Thyroid gland (tissue), 4 donors: ENCODE measurements around the gene CFAP97. TPM values are rescaled to one million over a fixed set of nuclear protein-coding genes. Genes with fewer than 3 reads are reported as not detected.

ENCODE experiments used
- DNase-seq, 2 donors: peaks; one replicate each; pipeline ENCODE4 v3.0.0-alpha.2; 2019
- H3K27ac ChIP-seq, 3 donors: fragments of 200-600 bp; sonication (generic); 1 replicate in 2 of 3; 2 replicates in 1 of 3; pipeline ENCODE4 v1.5.1; 2016 to 2019; ENCODE audit warnings: mild to moderate bottlenecking in 1 of 3, moderate library complexity in 1 of 3
- H3K27me3 ChIP-seq: fragments of 200-600 bp; sonication (generic); one replicate; pipeline ENCODE4 v1.5.1; 2019
- H3K36me3 ChIP-seq, 2 donors: fragments of 200-600 bp; sonication (generic); one replicate each; pipeline ENCODE4 v1.5.1; 2016 to 2019
- H3K4me1 ChIP-seq, 2 donors: fragments of 200-600 bp; sonication (generic); one replicate each; pipeline ENCODE4 v1.5.1; 2017 to 2019
- H3K4me3 ChIP-seq, 3 donors: fragments of 200-600 bp; sonication (generic); replicated peaks in 1 of 3; 1 replicate in 2 of 3; 2 replicates in 1 of 3; pipeline ENCODE4 v1.5.1; 2016; ENCODE audit warnings: mild to moderate bottlenecking in 1 of 3
- H3K9me3 ChIP-seq: fragments of 200-600 bp; sonication (generic); one replicate; pipeline ENCODE4 v1.5.1; 2017
- POLR2A ChIP-seq, 2 donors: fragments of 450-650 bp; IDR thresholded peaks; one replicate each; pipeline ENCODE4 v1.6.1; 2017; ENCODE audit warnings: antibody characterized with exemption in 2 of 2, mild to moderate bottlenecking in 2 of 2, moderate library complexity in 1 of 2
- WGBS, 2 donors: methylation state at CpG; one replicate each; pipeline ENCODE4 v1.1.5; 2017; 5-methylcytosine and 5-hydroxymethylcytosine counted together
- intact Hi-C: fragments of 100-400 bp; cut with DNase I; formaldehyde crosslinking; loops from one replicate; pipeline ENCODE4 v1.15.1; 2023
- total RNA-seq, 4 donors: library from RNA; depleted of rRNA; stranded (reverse); fragments of >200 nt; gene quantifications; one replicate each; pipeline ENCODE4 v1.2.3, GENCODE V29; 2016
- TF ChIP-seq, protein P1 (sequence below), 6 experiments: fragments of 200-600 bp in 3 of 6; fragments of 450-650 bp in 3 of 6; sonication (generic) in 3 of 6; IDR thresholded peaks; one replicate each; pipeline ENCODE4 v1.5.1; 2016 to 2019; ENCODE audit warnings: antibody characterized with exemption in 6 of 6, mild to moderate bottlenecking in 2 of 6, inconsistent platforms in 1 of 6, moderate library complexity in 1 of 6

Gene CFAP97
- total RNA-seq, 4 donors from 2014 or later, result 44.5 to 63.3 (median 59.1) TPM

DNA sequence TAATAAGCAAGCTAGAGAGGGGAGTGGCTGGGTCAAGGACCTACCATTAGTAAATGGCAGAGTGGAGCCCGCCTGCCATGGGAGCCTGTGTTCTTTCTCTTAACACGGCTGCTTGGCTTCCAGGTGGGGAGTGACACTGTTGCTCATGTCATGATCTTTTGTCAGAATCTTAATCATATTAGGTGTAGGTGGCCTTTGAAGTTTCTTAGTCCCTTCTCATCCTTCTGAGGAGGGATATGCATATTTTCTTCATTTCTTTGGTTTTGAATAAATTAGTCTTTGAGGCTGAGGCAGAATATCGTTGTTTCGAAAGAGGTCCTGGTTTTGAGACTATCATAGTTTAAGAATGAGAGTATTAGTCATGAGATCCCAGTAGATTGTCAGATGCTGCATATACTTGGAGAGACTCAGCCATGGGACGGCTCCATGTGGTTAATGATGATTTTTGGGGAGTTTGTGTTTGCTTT, 34.4 kb upstream of the CFAP97 start:
- Histone ChIP-seq H3K27ac (no peak overlapping the region), H3K4me1 (peaks cover 12 to 13% of the 10 kb centered on the region in 2 donors), H3K9me3 (no peaks in the 10 kb centered on the region), H3K27me3 (no peaks in the 10 kb centered on the region), H3K36me3 (no peaks in the 10 kb centered on the region), H3K4me3 (no peak overlapping the region)
- intact Hi-C loops, result no loop called here
- WGBS, 2 donors, result 97 to 99% methylated on average over 5 of the region's 5 CpGs
- no peak for TF ChIP-seq POLR2A (IDR thresholded peaks at IDR 0.05)
- TF ChIP-seq, protein P1, sequence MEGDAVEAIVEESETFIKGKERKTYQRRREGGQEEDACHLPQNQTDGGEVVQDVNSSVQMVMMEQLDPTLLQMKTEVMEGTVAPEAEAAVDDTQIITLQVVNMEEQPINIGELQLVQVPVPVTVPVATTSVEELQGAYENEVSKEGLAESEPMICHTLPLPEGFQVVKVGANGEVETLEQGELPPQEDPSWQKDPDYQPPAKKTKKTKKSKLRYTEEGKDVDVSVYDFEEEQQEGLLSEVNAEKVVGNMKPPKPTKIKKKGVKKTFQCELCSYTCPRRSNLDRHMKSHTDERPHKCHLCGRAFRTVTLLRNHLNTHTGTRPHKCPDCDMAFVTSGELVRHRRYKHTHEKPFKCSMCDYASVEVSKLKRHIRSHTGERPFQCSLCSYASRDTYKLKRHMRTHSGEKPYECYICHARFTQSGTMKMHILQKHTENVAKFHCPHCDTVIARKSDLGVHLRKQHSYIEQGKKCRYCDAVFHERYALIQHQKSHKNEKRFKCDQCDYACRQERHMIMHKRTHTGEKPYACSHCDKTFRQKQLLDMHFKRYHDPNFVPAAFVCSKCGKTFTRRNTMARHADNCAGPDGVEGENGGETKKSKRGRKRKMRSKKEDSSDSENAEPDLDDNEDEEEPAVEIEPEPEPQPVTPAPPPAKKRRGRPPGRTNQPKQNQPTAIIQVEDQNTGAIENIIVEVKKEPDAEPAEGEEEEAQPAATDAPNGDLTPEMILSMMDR (IDR thresholded peaks at IDR 0.05), result no peak
- DNase-seq, result no peak

DNA sequence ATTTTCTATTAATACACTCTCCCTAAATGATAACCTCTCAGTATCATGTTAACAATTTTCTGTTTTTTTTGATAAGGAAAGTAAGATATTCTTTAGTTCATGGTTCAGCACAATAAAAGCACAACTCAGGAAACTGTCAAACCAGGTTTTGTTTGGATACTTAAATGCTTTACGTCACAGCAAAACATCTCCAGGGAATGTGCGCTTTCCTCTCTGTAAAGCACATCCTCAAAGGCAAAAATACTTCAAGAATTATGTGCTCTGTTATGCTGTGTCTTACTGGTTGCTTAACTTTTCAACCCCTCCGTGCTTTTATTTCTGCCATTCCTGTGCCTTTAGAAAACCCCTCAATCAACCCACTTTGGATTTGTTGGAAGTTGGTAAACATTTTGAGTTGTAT, 33.4 kb upstream of the CFAP97 start:
- H3K36me3 ChIP-seq, result no peaks in the 10 kb centered on the region
- H3K27ac ChIP-seq, result no peak overlapping the region
- intact Hi-C loops, result no loop called here
- DNase-seq, result no peak
- TF ChIP-seq, protein P1 (IDR thresholded peaks at IDR 0.05), result no peak
- no peak for TF ChIP-seq POLR2A (IDR thresholded peaks at IDR 0.05)
- 65 to 78% methylated on average over 3 of the region's 3 CpGs for WGBS, 2 donors
- no peak overlapping the region for H3K4me3 ChIP-seq
- no peaks in the 10 kb centered on the region for H3K27me3 ChIP-seq
- H3K4me1 ChIP-seq, result peaks cover 12 to 13% of the 10 kb centered on the region in 2 donors
- no peaks in the 10 kb centered on the region for H3K9me3 ChIP-seq

DNA sequence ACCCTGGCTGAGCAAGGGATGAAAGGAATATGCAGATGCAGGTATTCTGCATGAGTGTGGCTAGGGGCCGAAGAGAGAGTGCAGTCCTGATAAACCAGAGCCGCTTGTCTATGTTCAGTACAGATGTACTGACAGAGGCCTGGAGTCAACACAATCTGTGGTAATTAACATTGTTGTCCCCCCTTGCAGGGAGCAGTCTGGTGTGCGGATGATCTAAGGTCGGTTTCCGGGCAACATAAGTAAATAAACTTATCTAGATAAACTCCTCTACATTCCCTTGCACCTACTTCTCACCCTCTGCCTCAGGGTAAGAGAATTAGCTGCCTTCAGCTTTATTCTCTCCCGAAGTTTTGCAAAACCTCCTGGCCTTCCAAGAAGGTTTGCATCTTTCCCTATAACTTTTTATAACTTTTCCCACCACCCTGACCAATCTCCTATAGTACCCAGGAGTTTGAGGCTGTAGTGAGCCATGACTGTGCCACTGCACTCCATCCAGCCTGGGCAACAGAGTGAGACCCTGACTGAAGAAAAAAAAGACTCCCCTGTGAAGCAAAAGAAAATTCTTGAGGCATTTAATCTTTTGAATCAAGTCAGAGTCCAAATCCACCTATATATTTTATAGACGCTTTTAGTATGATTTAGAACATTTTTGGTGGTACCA, 32.2 kb upstream of the CFAP97 start:
- Histone ChIP-seq H3K9me3 (no peaks in the 10 kb centered on the region), H3K27ac (no peak overlapping the region), H3K4me1 (peaks cover 12 to 13% of the 10 kb centered on the region in 2 donors), H3K27me3 (no peaks in the 10 kb centered on the region), H3K36me3 (no peaks in the 10 kb centered on the region), H3K4me3 (no peak overlapping the region)
- 63 to 71% methylated on average over 7 of the region's 7 CpGs for WGBS, 2 donors
- intact Hi-C loops, result no loop called here
- no peak for TF ChIP-seq POLR2A (IDR thresholded peaks at IDR 0.05)
- TF ChIP-seq, protein P1 (IDR thresholded peaks at IDR 0.05), result no peak
- DNase-seq, result no peak

DNA sequence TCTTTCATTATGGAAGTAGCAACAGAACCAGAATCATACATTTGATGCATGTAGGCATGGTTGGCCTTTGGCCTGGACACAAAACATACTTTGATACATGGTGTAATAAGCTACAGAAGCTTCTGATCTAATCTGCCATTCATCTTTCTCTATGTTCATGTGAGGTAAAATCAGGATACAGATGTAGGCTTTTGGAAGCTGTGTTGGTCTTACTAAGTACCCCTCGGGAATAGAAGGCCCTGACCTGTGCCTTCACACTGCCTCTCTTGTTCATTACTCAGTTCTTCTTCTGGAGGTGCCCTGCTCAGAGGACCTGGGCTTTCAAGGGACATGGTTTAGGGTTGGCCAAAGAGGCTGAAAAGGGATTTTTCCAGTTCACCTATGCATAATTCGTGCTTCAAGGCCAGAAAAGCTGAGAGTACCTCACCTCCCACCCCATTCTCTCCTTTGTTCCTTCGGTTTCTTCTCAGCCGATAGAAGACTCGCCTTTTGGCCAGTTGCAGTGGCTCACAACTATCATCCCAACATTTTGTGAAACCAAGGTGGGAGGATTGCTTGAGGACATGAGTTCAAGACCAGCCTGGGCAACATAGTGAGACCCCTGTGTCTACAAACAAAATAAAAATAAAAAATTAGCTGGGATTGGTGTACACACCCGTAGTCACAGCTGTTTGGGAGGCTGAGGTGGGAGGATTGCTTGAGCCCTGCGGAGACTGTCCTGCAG, 31.5 kb upstream of the CFAP97 start:
- intact Hi-C loops, result no loop called here
- no peaks in the 10 kb centered on the region for H3K27me3 ChIP-seq
- no peaks in the 10 kb centered on the region for H3K36me3 ChIP-seq
- DNase-seq, result no peak
- no peak overlapping the region for H3K4me3 ChIP-seq
- no peaks in the 10 kb centered on the region for H3K9me3 ChIP-seq
- peaks cover 12 to 13% of the 10 kb centered on the region in 2 donors for H3K4me1 ChIP-seq
- H3K27ac ChIP-seq, result no peak overlapping the region
- TF ChIP-seq, protein P1 (IDR thresholded peaks at IDR 0.05), result no peak
- no peak for TF ChIP-seq POLR2A (IDR thresholded peaks at IDR 0.05)
- WGBS, 2 donors, result 81 to 83% methylated on average over 7 of the region's 7 CpGs

DNA sequence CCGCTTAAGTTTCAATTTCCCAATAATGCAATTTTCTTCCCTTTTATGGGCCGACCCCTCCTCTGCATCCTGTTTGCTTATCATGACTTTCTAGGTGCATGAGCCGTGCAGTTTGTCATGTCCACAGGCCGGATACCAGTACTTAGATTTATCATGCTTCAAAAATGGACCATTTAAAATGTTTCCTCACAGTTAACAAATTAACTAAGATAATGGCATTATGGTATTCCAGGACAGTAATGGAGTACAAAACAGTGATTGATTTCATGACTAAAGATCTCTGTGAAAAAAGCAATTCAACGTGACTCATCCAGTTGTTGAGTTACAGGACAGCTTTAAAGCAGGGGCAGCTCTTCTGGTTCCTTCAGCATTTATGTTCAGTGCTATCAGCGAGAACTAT, 28.6 kb upstream of the CFAP97 start:
- no peak overlapping the region for H3K27ac ChIP-seq
- TF ChIP-seq, protein P1 (IDR thresholded peaks at IDR 0.05), result no peak
- no peak for TF ChIP-seq POLR2A (IDR thresholded peaks at IDR 0.05)
- H3K9me3 ChIP-seq, result no peaks in the 10 kb centered on the region
- no peak for DNase-seq
- no peaks in the 10 kb centered on the region for H3K27me3 ChIP-seq
- H3K36me3 ChIP-seq, result no peaks in the 10 kb centered on the region
- H3K4me3 ChIP-seq, result no peak overlapping the region
- H3K4me1 ChIP-seq, result peaks cover 19 to 31% of the 10 kb centered on the region in 2 donors
- intact Hi-C loops, result no loop called here
- WGBS, 2 donors, result 83 to 90% methylated on average over 6 of the region's 6 CpGs
